PC-9 (cell line): Measurements from ENCODE around the gene FAM3D. TPM values are rescaled to one million over a fixed set of nuclear protein-coding genes. Genes with fewer than 3 reads are reported as not detected.

ENCODE experiments used
- BruUV-seq: library from RNA; stranded (reverse); fragments of 400-500 nt; replicated peaks from 2 replicates; lab custom pipeline; 2021; lab: Mats Ljungman, UMichigan
- CTCF ChIA-PET: fragments of 300-600 bp; sonication (Branson Sonifier 250); formaldehyde crosslinking; loops from one replicate; lab custom pipeline; 2022; ENCODE audit warnings: antibody characterized with exemption; lab: Charles Lee
- POLR2A ChIA-PET: fragments of 300-600 bp; sonication (Branson Sonifier 250); formaldehyde crosslinking; loops from one replicate; lab custom pipeline; 2022; ENCODE audit warnings: antibody characterized with exemption; ENCODE audit not compliant: unreplicated experiment; lab: Charles Lee
- DNase-seq, 2 experiments: peaks; one replicate each; pipeline versions ENCODE4 v3.0.0 to v3.0.0-alpha.2; 2015 to 2022; ENCODE audit warnings: mixed read lengths in 1 of 2
- H2AFZ ChIP-seq: fragments of 200-600 bp; sonication (generic); 2 replicates; pipeline ENCODE4 v1.8.1; 2017; ENCODE audit warnings: antibody characterized with exemption
- H3F3A ChIP-seq: fragments of 200-600 bp; sonication (generic); 2 replicates; pipeline ENCODE4 v1.8.1; 2017; ENCODE audit warnings: antibody characterized with exemption, mild to moderate bottlenecking, low read depth; ENCODE audit not compliant: insufficient read depth
- H3K27ac ChIP-seq: fragments of 200-600 bp; sonication (generic); 2 replicates; pipeline ENCODE4 v1.6.1; 2016; ENCODE audit warnings: mixed run types
- H3K27me3 ChIP-seq: fragments of 200-600 bp; sonication (generic); 2 replicates; pipeline ENCODE4 v1.6.1; 2016; ENCODE audit warnings: low read depth, mixed run types; ENCODE audit not compliant: insufficient read depth
- H3K36me3 ChIP-seq: fragments of 200-600 bp; sonication (generic); 2 replicates; pipeline ENCODE4 v1.6.1; 2016; ENCODE audit warnings: low read depth, mixed run types
- H3K4me1 ChIP-seq: fragments of 200-600 bp; sonication (generic); replicated peaks from 2 replicates; pipeline ENCODE4 v1.6.1; 2016; ENCODE audit warnings: mixed run types; ENCODE audit not compliant: insufficient read depth
- H3K4me2 ChIP-seq: fragments of 200-600 bp; sonication (generic); 2 replicates; pipeline ENCODE4 v1.6.1; 2017; ENCODE audit warnings: mixed run types
- H3K4me3 ChIP-seq: fragments of 200-600 bp; sonication (generic); 2 replicates; pipeline ENCODE4 v1.6.1; 2016; ENCODE audit warnings: mixed run types
- H3K79me2 ChIP-seq: fragments of 200-600 bp; sonication (generic); 2 replicates; pipeline ENCODE4 v1.6.1; 2017; ENCODE audit warnings: low read depth, mixed run types
- H3K9me2 ChIP-seq: fragments of 200-600 bp; sonication (generic); 2 replicates; pipeline ENCODE4 v1.8.1; 2017; ENCODE audit warnings: mild to moderate bottlenecking; ENCODE audit not compliant: insufficient read depth
- H3K9me3 ChIP-seq: fragments of 200-600 bp; sonication (generic); 2 replicates; pipeline ENCODE4 v1.8.1; 2016; ENCODE audit warnings: low read depth; ENCODE audit not compliant: insufficient read depth
- H4K20me1 ChIP-seq: fragments of 200-600 bp; sonication (generic); 2 replicates; pipeline ENCODE4 v1.8.1; 2017; ENCODE audit not compliant: insufficient read depth
- CTCF ChIP-seq: fragments of 200-600 bp; sonication (generic); conservative IDR thresholded peaks from 2 replicates; pipeline ENCODE4 v1.6.1; 2017; ENCODE audit warnings: mixed run types, antibody characterized with exemption, mild to moderate bottlenecking, moderate library complexity
- EZH2 ChIP-seq: fragments of 200-600 bp; sonication (generic); IDR thresholded peaks from 2 replicates; pipeline ENCODE4 v1.8.0; 2017; ENCODE audit warnings: antibody characterized with exemption, low read depth
- intact Hi-C: fragments of 100-400 bp; cut with micrococcal nuclease; formaldehyde crosslinking; loops from one replicate; pipeline ENCODE4 v1.10.0; 2022; ENCODE audit not compliant: unreplicated experiment
- total RNA-seq: library from RNA; stranded (reverse); gene quantifications from 2 replicates; pipeline ENCODE4 v1.2.3, GENCODE V29; 2021

FAM3D gene
- total RNA-seq, 1 experiment from 2014 or later: not detected

GRCh38 chr3:58625196-58625824, 41.3 kb downstream of the FAM3D start:
- TF ChIP-seq CTCF (no peak), EZH2 (no peak)
- Histone ChIP-seq H3K27ac (no peak overlapping the region), H3F3A (no peaks in the 10 kb centered on the region), H3K79me2 (no peaks in the 10 kb centered on the region), H2AFZ (no peak overlapping the region), H3K4me3 (no peak overlapping the region), H3K4me2 (no peak overlapping the region), H3K4me1 (peaks cover 8% of the 10 kb centered on the region; the same call in 1 of the 2 replicates), H3K27me3 (no peaks in the 10 kb centered on the region), H3K36me3 (no peaks in the 10 kb centered on the region), H3K9me2 (no peaks in the 10 kb centered on the region), H4K20me1 (no peaks in the 10 kb centered on the region), H3K9me3 (no peaks in the 10 kb centered on the region)
- ChIA-PET POLR2A (no interaction called here), CTCF (interaction anchor here (0.5 kb wide), 1 partner anchor 64 kb away, joined by 5 read pairs; no protein-coding TSS in a partner anchor)
- no TSS peak for BruUV-seq
- intact Hi-C loops: loop anchor here (5.0 to 10.0 kb wide), 2 partner anchors 211 to 303 kb away; no protein-coding TSS in a partner anchor
- DNase-seq: no peak

- CTCF ChIA-PET: no interaction called here
- intact Hi-C loops: loop anchor here (10.0 kb wide), 1 partner anchor 210 kb away; no protein-coding TSS in a partner anchor
- no TSS peak for BruUV-seq
Observed at GRCh38 chr3:58624550-58624949, 42.0 kb downstream of the FAM3D start.

GRCh38 chr3:58623961-58624360, 42.6 kb downstream of the FAM3D start:
- POLR2A ChIA-PET: no interaction called here
- intact Hi-C loops: loop anchor here (10.0 kb wide), 1 partner anchor 209 kb away; no protein-coding TSS in a partner anchor
- no peak for TF ChIP-seq CTCF
- TF ChIP-seq EZH2: no peak

More at GRCh38 chr3:58624550-58624949, 42.0 kb downstream of the FAM3D start:
- no peak for DNase-seq
- Histone ChIP-seq H3K27ac (no peak overlapping the region), H3K4me3 (no peak overlapping the region), H4K20me1 (no peaks in the 10 kb centered on the region), H3K9me2 (no peaks in the 10 kb centered on the region), H3F3A (no peaks in the 10 kb centered on the region), H3K4me1 (peaks cover 8% of the 10 kb centered on the region; the same call in 1 of the 2 replicates), H3K4me2 (no peak overlapping the region), H3K79me2 (no peaks in the 10 kb centered on the region), H2AFZ (no peak overlapping the region), H3K36me3 (no peaks in the 10 kb centered on the region), H3K9me3 (no peaks in the 10 kb centered on the region), H3K27me3 (no peaks in the 10 kb centered on the region)
- POLR2A ChIA-PET: no interaction called here
- TF ChIP-seq CTCF (no peak), EZH2 (no peak)

More at GRCh38 chr3:58623961-58624360, 42.6 kb downstream of the FAM3D start:
- Histone ChIP-seq H3K27me3 (no peaks in the 10 kb centered on the region), H3K9me2 (no peaks in the 10 kb centered on the region), H3K79me2 (no peaks in the 10 kb centered on the region), H3K9me3 (no peaks in the 10 kb centered on the region), H3F3A (no peaks in the 10 kb centered on the region), H3K27ac (no peak overlapping the region), H3K4me3 (no peak overlapping the region), H3K4me2 (no peak overlapping the region), H3K4me1 (peaks cover 8% of the 10 kb centered on the region; the same call in 1 of the 2 replicates), H2AFZ (no peak overlapping the region), H4K20me1 (no peaks in the 10 kb centered on the region), H3K36me3 (no peaks in the 10 kb centered on the region)
- CTCF ChIA-PET: no interaction called here
- no TSS peak for BruUV-seq
- DNase-seq: no peak
